OCI-LY7 (cell line): ENCODE data around the gene SRGN.

Experiments
- EZH2phosphoT487 ChIP-seq: fragments of 200-600 bp; sonication (generic); IDR thresholded peaks from 2 replicates; pipeline ENCODE4 v1.6.1; 2018; ENCODE audit warnings: low read depth, borderline replicate concordance, mild to moderate bottlenecking, mixed run types, antibody characterized with exemption, low read length, moderate library complexity, mixed read lengths
- TF ChIP-seq, protein P1 (sequence below): fragments of 200-600 bp; sonication (generic); conservative IDR thresholded peaks from 2 replicates; pipeline ENCODE4 v1.5.1; 2014; ENCODE audit warnings: mild to moderate bottlenecking, antibody characterized with exemption, low read length, moderate library complexity, mixed read lengths

DNA sequence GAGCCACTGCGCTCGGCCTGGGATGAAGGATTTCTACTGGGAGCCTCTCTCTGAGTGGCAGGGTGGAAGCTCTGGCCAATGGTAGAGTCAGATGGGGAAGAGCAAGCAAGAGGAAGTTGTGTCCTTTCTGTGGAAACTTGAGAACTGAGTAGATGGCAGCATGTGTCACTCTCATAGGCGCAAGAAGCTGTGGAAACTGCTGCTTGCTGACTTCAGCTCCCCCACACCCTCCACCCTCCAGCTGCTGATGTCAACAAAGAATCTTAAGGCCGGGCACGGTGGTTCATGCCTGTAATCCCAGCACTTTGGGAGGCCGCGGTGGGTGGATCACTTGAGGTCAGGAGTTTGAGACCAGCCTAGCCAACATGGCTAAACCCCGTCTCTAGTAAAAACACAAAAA is 39.8 kb upstream of the SRGN start:
- TF ChIP-seq, protein P1, sequence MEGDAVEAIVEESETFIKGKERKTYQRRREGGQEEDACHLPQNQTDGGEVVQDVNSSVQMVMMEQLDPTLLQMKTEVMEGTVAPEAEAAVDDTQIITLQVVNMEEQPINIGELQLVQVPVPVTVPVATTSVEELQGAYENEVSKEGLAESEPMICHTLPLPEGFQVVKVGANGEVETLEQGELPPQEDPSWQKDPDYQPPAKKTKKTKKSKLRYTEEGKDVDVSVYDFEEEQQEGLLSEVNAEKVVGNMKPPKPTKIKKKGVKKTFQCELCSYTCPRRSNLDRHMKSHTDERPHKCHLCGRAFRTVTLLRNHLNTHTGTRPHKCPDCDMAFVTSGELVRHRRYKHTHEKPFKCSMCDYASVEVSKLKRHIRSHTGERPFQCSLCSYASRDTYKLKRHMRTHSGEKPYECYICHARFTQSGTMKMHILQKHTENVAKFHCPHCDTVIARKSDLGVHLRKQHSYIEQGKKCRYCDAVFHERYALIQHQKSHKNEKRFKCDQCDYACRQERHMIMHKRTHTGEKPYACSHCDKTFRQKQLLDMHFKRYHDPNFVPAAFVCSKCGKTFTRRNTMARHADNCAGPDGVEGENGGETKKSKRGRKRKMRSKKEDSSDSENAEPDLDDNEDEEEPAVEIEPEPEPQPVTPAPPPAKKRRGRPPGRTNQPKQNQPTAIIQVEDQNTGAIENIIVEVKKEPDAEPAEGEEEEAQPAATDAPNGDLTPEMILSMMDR, result no peak
- TF ChIP-seq EZH2phosphoT487, result no peak
